Panc1 (cell line): ENCODE data around the gene DCST1. TPM values are rescaled to one million over a fixed set of nuclear protein-coding genes. Genes with fewer than 3 reads are reported as not detected.

Source experiments
- ATAC-seq: fragments of 200-7000 bp; cut with Tn5 transposase; 2 replicates; pipeline ENCODE4 v1.9.1; 2020; ENCODE audit warnings: mild to moderate bottlenecking, moderate library complexity
- BruUV-seq: library from RNA; stranded (reverse); fragments of 400-500 nt; replicated peaks from 2 replicates; lab custom pipeline; 2021; lab: Mats Ljungman, UMichigan
- CTCF ChIA-PET: fragments of 300-600 bp; sonication (Branson Sonifier 250); formaldehyde crosslinking; loops from one replicate; lab custom pipeline; 2022; ENCODE audit warnings: antibody characterized with exemption; lab: Charles Lee
- POLR2A ChIA-PET: fragments of 300-600 bp; sonication (Branson Sonifier 250); formaldehyde crosslinking; loops from one replicate; lab custom pipeline; 2022; ENCODE audit warnings: antibody characterized with exemption; lab: Charles Lee
- DNase-seq: peaks from one replicate; pipeline ENCODE4 v3.0.0-alpha.2; 2010; ENCODE audit warnings: low read depth, low spot score
- H3K27ac ChIP-seq: 2 replicates; pipeline ENCODE4 v1.5.1; 2011; ENCODE audit warnings: mild to moderate bottlenecking, low read length, inconsistent platforms
- H3K27me3 ChIP-seq: fragments of 200-500 bp; sonication (Bioruptor generic); 2 replicates; pipeline ENCODE4 v1.6.0; 2014; ENCODE audit warnings: low read length, inconsistent platforms; ENCODE audit not compliant: control insufficient read depth, insufficient read depth
- H3K36me3 ChIP-seq: fragments of 200-500 bp; sonication (Bioruptor generic); 2 replicates; pipeline ENCODE4 v1.5.1; 2014; ENCODE audit warnings: inconsistent platforms, mild to moderate bottlenecking, low read length, moderate library complexity; ENCODE audit not compliant: control insufficient read depth, insufficient read depth
- H3K4me1 ChIP-seq: 2 replicates; pipeline ENCODE4 v1.5.1; 2011; ENCODE audit warnings: inconsistent platforms, mild to moderate bottlenecking, low read length, moderate library complexity; ENCODE audit not compliant: control insufficient read depth, insufficient read depth
- H3K4me3 ChIP-seq, 2 experiments: 2 replicates each; pipeline ENCODE4 v1.5.1; 2011 to 2012; ENCODE audit warnings: low read depth in 2 of 2, low read length in 2 of 2, mild to moderate bottlenecking in 2 of 2, inconsistent platforms in 1 of 2, moderate library complexity in 1 of 2
- H3K9me3 ChIP-seq: fragments of 200-500 bp; sonication (Bioruptor generic); 2 replicates; pipeline ENCODE4 v1.5.1; 2014; ENCODE audit warnings: low read depth, mild to moderate bottlenecking, inconsistent platforms, low read length, moderate library complexity; ENCODE audit not compliant: control insufficient read depth, insufficient read depth
- CTCF ChIP-seq: fragments of 450-650 bp; IDR thresholded peaks from 2 replicates; pipeline ENCODE4 v1.5.1; 2017; ENCODE audit warnings: mild to moderate bottlenecking
- POLR2AphosphoS5 ChIP-seq: IDR thresholded peaks from 2 replicates; pipeline ENCODE4 v1.6.1; 2012; ENCODE audit warnings: mild to moderate bottlenecking, low read depth, low read length, moderate library complexity
- SIN3A ChIP-seq: IDR thresholded peaks from 2 replicates; pipeline ENCODE4 v1.6.1; 2012; ENCODE audit warnings: low read depth, mild to moderate bottlenecking, low read length, moderate library complexity, borderline replicate concordance; ENCODE audit not compliant: insufficient read depth
- TCF7L2 ChIP-seq: IDR thresholded peaks from 2 replicates; pipeline ENCODE4 v1.6.1; 2011; ENCODE audit warnings: mild to moderate bottlenecking, low read depth, low read length, inconsistent platforms
- in situ Hi-C: cut with HindIII; loops from 2 replicates; pipeline ENCODE4 v1.10.0; 2016; ENCODE audit warnings: low sequenced_read_pairs, low pct_unique_long_range_greater_than_20kb
- intact Hi-C: fragments of 100-400 bp; cut with micrococcal nuclease; formaldehyde crosslinking; loops from one replicate; pipeline ENCODE4 v1.10.0; 2022; ENCODE audit not compliant: unreplicated experiment
- total RNA-seq: library from RNA; stranded (reverse); gene quantifications from one replicate; pipeline ENCODE4 v1.2.1, GENCODE V29; 2021; ENCODE audit not compliant: unreplicated experiment
- TF ChIP-seq, protein P1 (sequence below), 2 experiments: IDR thresholded peaks; 2 replicates each; pipeline ENCODE4 v1.6.1; 2011 to 2012; ENCODE audit warnings: low read depth in 2 of 2, control low read depth in 1 of 2, low read length in 1 of 2, mild to moderate bottlenecking in 1 of 2, moderate library complexity in 1 of 2; ENCODE audit not compliant: insufficient read depth in 1 of 2

DCST1 gene
- total RNA-seq, 1 experiment from 2014 or later, result not detected

DNA sequence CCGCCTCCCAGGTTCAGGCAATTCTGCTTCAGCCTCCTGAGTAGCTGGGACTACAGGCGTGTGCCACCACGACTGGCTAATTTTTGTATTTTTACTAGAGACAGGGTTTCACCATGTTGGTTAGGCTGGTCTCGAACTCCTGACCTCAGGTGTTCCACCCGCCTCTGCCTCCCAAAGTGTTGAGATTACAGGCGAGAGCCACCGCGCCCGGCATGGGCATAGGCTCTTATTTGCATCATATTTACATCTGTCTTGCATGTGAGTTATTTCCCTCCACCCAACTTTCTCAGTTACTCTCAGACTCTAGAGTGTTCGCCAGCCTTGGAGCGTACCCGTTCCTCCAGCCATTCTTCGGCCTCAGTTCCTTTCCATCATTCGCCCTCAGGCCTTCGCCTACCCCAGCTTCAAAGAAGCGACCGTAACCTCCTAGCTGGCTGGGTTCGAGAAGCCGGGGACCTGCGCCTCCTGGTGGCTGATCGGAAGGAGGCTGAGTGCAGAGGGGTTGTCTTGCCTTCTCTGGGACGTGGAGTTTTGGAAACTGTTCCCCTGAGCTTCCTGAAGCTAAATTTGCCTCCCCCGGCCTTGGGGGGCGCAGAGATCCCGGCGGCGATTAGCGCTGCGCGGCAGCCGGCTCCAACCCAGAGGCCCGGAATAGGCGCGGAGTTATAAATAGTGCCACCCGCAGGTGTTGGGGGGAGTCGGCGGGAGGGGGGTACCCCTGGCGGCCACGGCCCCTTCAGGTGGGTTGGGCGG is 34.6 kb upstream of the DCST1 start:
- H3K27me3 ChIP-seq, result no peaks in the 10 kb centered on the region
- H3K27ac ChIP-seq, result peak overlapping the region; percentile 29; the same call in 1 of the 2 replicates
- DNase-seq (no peak), ATAC-seq (no peak)
- H3K4me1 ChIP-seq, result peaks cover 11% of the 10 kb centered on the region
- H3K4me3 ChIP-seq, result peak overlapping the region; percentile 11 to 41; a peak in 3 of 4 replicates
- no peaks in the 10 kb centered on the region for H3K9me3 ChIP-seq
- BruUV-seq, result no TSS peak
- intact Hi-C loops (no loop called here), in situ Hi-C loops (no loop called here)
- POLR2A ChIA-PET, result no interaction called here
- peaks cover 3% of the 10 kb centered on the region; the same call in 1 of the 2 replicates for H3K36me3 ChIP-seq
- TF ChIP-seq, protein P1, sequence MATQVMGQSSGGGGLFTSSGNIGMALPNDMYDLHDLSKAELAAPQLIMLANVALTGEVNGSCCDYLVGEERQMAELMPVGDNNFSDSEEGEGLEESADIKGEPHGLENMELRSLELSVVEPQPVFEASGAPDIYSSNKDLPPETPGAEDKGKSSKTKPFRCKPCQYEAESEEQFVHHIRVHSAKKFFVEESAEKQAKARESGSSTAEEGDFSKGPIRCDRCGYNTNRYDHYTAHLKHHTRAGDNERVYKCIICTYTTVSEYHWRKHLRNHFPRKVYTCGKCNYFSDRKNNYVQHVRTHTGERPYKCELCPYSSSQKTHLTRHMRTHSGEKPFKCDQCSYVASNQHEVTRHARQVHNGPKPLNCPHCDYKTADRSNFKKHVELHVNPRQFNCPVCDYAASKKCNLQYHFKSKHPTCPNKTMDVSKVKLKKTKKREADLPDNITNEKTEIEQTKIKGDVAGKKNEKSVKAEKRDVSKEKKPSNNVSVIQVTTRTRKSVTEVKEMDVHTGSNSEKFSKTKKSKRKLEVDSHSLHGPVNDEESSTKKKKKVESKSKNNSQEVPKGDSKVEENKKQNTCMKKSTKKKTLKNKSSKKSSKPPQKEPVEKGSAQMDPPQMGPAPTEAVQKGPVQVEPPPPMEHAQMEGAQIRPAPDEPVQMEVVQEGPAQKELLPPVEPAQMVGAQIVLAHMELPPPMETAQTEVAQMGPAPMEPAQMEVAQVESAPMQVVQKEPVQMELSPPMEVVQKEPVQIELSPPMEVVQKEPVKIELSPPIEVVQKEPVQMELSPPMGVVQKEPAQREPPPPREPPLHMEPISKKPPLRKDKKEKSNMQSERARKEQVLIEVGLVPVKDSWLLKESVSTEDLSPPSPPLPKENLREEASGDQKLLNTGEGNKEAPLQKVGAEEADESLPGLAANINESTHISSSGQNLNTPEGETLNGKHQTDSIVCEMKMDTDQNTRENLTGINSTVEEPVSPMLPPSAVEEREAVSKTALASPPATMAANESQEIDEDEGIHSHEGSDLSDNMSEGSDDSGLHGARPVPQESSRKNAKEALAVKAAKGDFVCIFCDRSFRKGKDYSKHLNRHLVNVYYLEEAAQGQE (IDR thresholded peaks at IDR 0.05; ENCODE audit: insufficient read depth in 1 of 2, low read depth in 2 of 2, low read length in 1 of 2), result no peak
- peak; percentile 98 for TF ChIP-seq CTCF
- TF ChIP-seq TCF7L2, result peak; percentile 86
- TF ChIP-seq SIN3A, result no peak
- 0 out of 2 replicates have a peak, but pooled peaks have one; percentile 38 for TF ChIP-seq POLR2AphosphoS5
- CTCF ChIA-PET, result interaction anchor here (0.6 to 1.3 kb wide), 5 partner anchors 13 to 54 kb away, joined by 3 to 7 read pairs (median 5); partner anchors contain the start of gene FLAD1

- ChIA-PET CTCF (interaction anchor here (0.6 to 1.3 kb wide), 2 partner anchors 16 to 53 kb away, joined by 3 to 5 read pairs; partner anchors contain the start of gene FLAD1), POLR2A (interaction anchor here (0.6 to 1.0 kb wide), 2 partner anchors 17 to 208 kb away, joined by 3 to 10 read pairs; partner anchors contain the start of gene FLAD1)
- no TSS peak for BruUV-seq
- Histone ChIP-seq H3K4me3 (peak overlapping the region; percentile 69 to 74), H3K9me3 (no peaks in the 10 kb centered on the region), H3K27ac (peak overlapping the region; percentile 79), H3K36me3 (peaks cover 3% of the 10 kb centered on the region; the same call in 1 of the 2 replicates), H3K27me3 (no peaks in the 10 kb centered on the region), H3K4me1 (peaks cover 17% of the 10 kb centered on the region)
- no peak for TF ChIP-seq TCF7L2
- no peak for TF ChIP-seq SIN3A
- TF ChIP-seq POLR2AphosphoS5, result no peak
- TF ChIP-seq, protein P1 (IDR thresholded peaks at IDR 0.05; ENCODE audit: insufficient read depth in 1 of 2, low read depth in 2 of 2, low read length in 1 of 2), result no peak
- TF ChIP-seq CTCF, result 0 out of 2 replicates have a peak, but pooled peaks have one; percentile 43
- in situ Hi-C loops, result no loop called here
- intact Hi-C loops, result loop anchor here (5.0 kb wide), 1 partner anchor 272 kb away; no protein-coding TSS in a partner anchor
- ATAC-seq (no peak), DNase-seq (no peak)
These were observed 33.8 kb upstream of the DCST1 start for GRCh38 chr1:154999571-155000410.
